Neural cell (in vitro differentiated cells): ENCODE measurements around the gene ZNF57. TPM values are rescaled to one million over a fixed set of nuclear protein-coding genes. Genes with fewer than 3 reads are reported as not detected.

Experiments used
- H2AFZ ChIP-seq: fragments of 200-600, 300-800 bp; sonication (generic), shearing (Covaris generic); 2 replicates; pipeline ENCODE4 v1.6.0; 2014; ENCODE audit warnings: low read depth, mild to moderate bottlenecking, antibody characterized with exemption, low read length, moderate library complexity
- H3F3A ChIP-seq: fragments of 200-600 bp; shearing (Covaris generic); 2 replicates; pipeline ENCODE4 v1.6.1; 2016; ENCODE audit warnings: mild to moderate bottlenecking, moderate library complexity, mixed read lengths, antibody characterized with exemption, low read length; ENCODE audit not compliant: insufficient read depth, poor library complexity, severe bottlenecking
- H3K27ac ChIP-seq: fragments of 200-600, 300-800 bp; sonication (generic), shearing (Covaris generic); 2 replicates; pipeline ENCODE4 v1.5.1; 2014; ENCODE audit warnings: mild to moderate bottlenecking, low read length, moderate library complexity
- H3K27me3 ChIP-seq: fragments of 300-800, 200-600 bp; sonication (generic), shearing (Covaris generic); 2 replicates; pipeline ENCODE4 v1.6.0; 2014; ENCODE audit warnings: mild to moderate bottlenecking, low read depth, low read length, moderate library complexity; ENCODE audit not compliant: insufficient read depth
- H3K36me3 ChIP-seq: fragments of 300-800, 200-600 bp; sonication (generic), shearing (Covaris generic); 2 replicates; pipeline ENCODE4 v1.5.1; 2014; ENCODE audit warnings: mild to moderate bottlenecking, antibody characterized with exemption, low read length, moderate library complexity; ENCODE audit not compliant: insufficient read depth
- H3K4me2 ChIP-seq: fragments of 300-800, 200-600 bp; sonication (generic), shearing (Covaris generic); 2 replicates; pipeline ENCODE4 v1.6.0; 2014; ENCODE audit warnings: mild to moderate bottlenecking, low read length
- H3K4me3 ChIP-seq: fragments of 300-800, 200-600 bp; sonication (generic), shearing (Covaris generic); 2 replicates; pipeline ENCODE4 v1.5.1; 2014; ENCODE audit warnings: mild to moderate bottlenecking, low read length, moderate library complexity
- H3K79me2 ChIP-seq: fragments of 200-600 bp; shearing (Covaris generic); replicated peaks from 2 replicates; pipeline ENCODE4 v1.6.0; 2014; ENCODE audit warnings: mild to moderate bottlenecking, low read length, moderate library complexity; ENCODE audit not compliant: insufficient read depth
- H3K9ac ChIP-seq: fragments of 300-800, 200-600 bp; sonication (generic), shearing (Covaris generic); 2 replicates; pipeline ENCODE4 v1.6.1; 2016; ENCODE audit warnings: mild to moderate bottlenecking, low read length, mixed read lengths
- H3K9me2 ChIP-seq: fragments of 200-600 bp; shearing (Covaris generic); 2 replicates; pipeline ENCODE4 v1.6.1; 2016; ENCODE audit warnings: mild to moderate bottlenecking, low read length, mixed read lengths; ENCODE audit not compliant: insufficient read depth
- H3K9me3 ChIP-seq: fragments of 200-600, 300-800 bp; sonication (generic), shearing (Covaris generic); 2 replicates; pipeline ENCODE4 v1.6.1; 2016; ENCODE audit warnings: mild to moderate bottlenecking, mixed run types, low read length, moderate library complexity, mixed read lengths
- H4K20me1 ChIP-seq: fragments of 200-600 bp; shearing (Covaris generic); 2 replicates; pipeline ENCODE4 v1.6.1; 2016; ENCODE audit warnings: mild to moderate bottlenecking, mixed run types; ENCODE audit not compliant: insufficient read depth
- CTCF ChIP-seq: fragments of 450-650 bp; IDR thresholded peaks from 2 replicates; pipeline ENCODE4 v1.5.1; 2014; ENCODE audit warnings: antibody characterized with exemption, mild to moderate bottlenecking, moderate library complexity; ENCODE audit not compliant: poor library complexity, severe bottlenecking
- EP300 ChIP-seq: fragments of 450-650 bp; conservative IDR thresholded peaks from 2 replicates; pipeline ENCODE4 v1.6.1; 2014; ENCODE audit warnings: antibody characterized with exemption, mild to moderate bottlenecking, moderate library complexity; ENCODE audit not compliant: poor library complexity, severe bottlenecking
- EZH2 ChIP-seq: fragments of 200-600, 300-800 bp; shearing (Covaris generic), sonication (generic); IDR thresholded peaks from 2 replicates; pipeline ENCODE4 v1.6.1; 2014; ENCODE audit warnings: antibody characterized with exemption, low read length, borderline replicate concordance, mild to moderate bottlenecking; ENCODE audit not compliant: insufficient read depth, poor library complexity, severe bottlenecking
- MXI1 ChIP-seq: fragments of 450-650 bp; conservative IDR thresholded peaks from 2 replicates; pipeline ENCODE4 v1.6.1; 2014; ENCODE audit warnings: antibody characterized with exemption, mild to moderate bottlenecking; ENCODE audit not compliant: poor library complexity, severe bottlenecking
- POLR2AphosphoS5 ChIP-seq: IDR thresholded peaks from 2 replicates; pipeline ENCODE4 v1.6.1; 2012
- RAD21 ChIP-seq: fragments of 450-650 bp; conservative IDR thresholded peaks from 2 replicates; pipeline ENCODE4 v1.6.1; 2014; ENCODE audit warnings: antibody characterized with exemption, mild to moderate bottlenecking, moderate library complexity
- REST ChIP-seq: IDR thresholded peaks from 2 replicates; pipeline ENCODE4 v1.6.1; 2012; ENCODE audit warnings: borderline replicate concordance
- SMC3 ChIP-seq: fragments of 450-650 bp; conservative IDR thresholded peaks from 2 replicates; pipeline ENCODE4 v1.6.1; 2014; ENCODE audit warnings: antibody characterized with exemption, mild to moderate bottlenecking, moderate library complexity; ENCODE audit not compliant: poor library complexity
- TAF1 ChIP-seq: IDR thresholded peaks from 2 replicates; pipeline ENCODE4 v1.6.1; 2012; ENCODE audit warnings: low read depth
- polyA plus RNA-seq: library from polyadenylated mRNA; depleted of rRNA; stranded (reverse); fragments of >200 nt; gene quantifications from 2 replicates; pipeline ENCODE4 v1.2.3, GENCODE V29; 2014

Gene ZNF57
- polyA plus RNA-seq, 1 donor from 2014 or later = 3.0 TPM

GRCh38 chr19:2922987-2923386, 22.3 kb downstream of the ZNF57 start:
- H3K9me3 ChIP-seq = no peaks in the 10 kb centered on the region
- no peaks in the 10 kb centered on the region for H3F3A ChIP-seq

DNA sequence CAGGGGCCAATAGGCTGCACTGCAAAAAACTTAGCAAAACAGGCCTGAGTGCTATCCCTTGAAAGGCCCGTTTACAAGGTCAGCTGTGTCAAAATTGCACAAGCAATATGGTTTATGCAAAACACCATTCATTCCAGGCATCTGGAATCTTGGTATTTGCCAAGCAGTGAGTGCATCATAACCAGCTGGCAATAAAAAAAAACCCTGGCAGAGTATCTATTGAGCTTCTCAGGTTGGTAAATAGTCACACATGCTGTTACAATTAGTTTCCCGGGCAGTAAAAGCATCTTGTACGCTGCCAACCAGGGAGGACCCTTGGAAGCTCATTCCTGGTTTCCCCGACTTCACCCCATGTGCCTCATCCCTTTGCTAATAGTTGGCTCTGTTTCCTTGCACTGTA, 22.8 kb downstream of the ZNF57 start:
- TF ChIP-seq SMC3 (no peak), RAD21 (no peak), EZH2 (no peak), EP300 (no peak), POLR2AphosphoS5 (no peak)

More at GRCh38 chr19:2922987-2923386, 22.3 kb downstream of the ZNF57 start:
- Histone ChIP-seq H3K79me2 (no peaks in the 10 kb centered on the region), H3K9me2 (no peaks in the 10 kb centered on the region), H3K36me3 (no peaks in the 10 kb centered on the region), H3K4me3 (no peak overlapping the region), H3K4me2 (no peak overlapping the region), H3K9ac (no peak overlapping the region), H3K27ac (no peak overlapping the region), H3K27me3 (no peaks in the 10 kb centered on the region), H4K20me1 (no peaks in the 10 kb centered on the region), H2AFZ (no peak overlapping the region)
- TF ChIP-seq REST (no peak), POLR2AphosphoS5 (no peak), CTCF (no peak), MXI1 (no peak), SMC3 (no peak), EP300 (no peak), EZH2 (no peak), TAF1 (no peak)

More for the DNA sequence above, 22.8 kb downstream of the ZNF57 start:
- Histone ChIP-seq H3K4me3 (no peak overlapping the region), H3K9me2 (no peaks in the 10 kb centered on the region), H3K27ac (no peak overlapping the region), H3K27me3 (no peaks in the 10 kb centered on the region), H3K9me3 (no peaks in the 10 kb centered on the region), H3K36me3 (no peaks in the 10 kb centered on the region), H3K9ac (no peak overlapping the region), H2AFZ (no peak overlapping the region), H3K4me2 (no peak overlapping the region), H4K20me1 (no peaks in the 10 kb centered on the region), H3K79me2 (no peaks in the 10 kb centered on the region), H3F3A (no peaks in the 10 kb centered on the region)
